Subcutaneous preadipocyte (primary cell): Measurements from ENCODE around the gene RIOK1. TPM values are rescaled to one million over a fixed set of nuclear protein-coding genes. Genes with fewer than 3 reads are reported as not detected.

Experiments
- total RNA-seq: library from RNA; depleted of rRNA; stranded (reverse); fragments of >200 nt; gene quantifications from 2 replicates; pipeline ENCODE4 v1.2.3, GENCODE V29; 2012

The RIOK1 gene
- 14.3 and 24.2 TPM in 2 replicates for total RNA-seq

DNA sequence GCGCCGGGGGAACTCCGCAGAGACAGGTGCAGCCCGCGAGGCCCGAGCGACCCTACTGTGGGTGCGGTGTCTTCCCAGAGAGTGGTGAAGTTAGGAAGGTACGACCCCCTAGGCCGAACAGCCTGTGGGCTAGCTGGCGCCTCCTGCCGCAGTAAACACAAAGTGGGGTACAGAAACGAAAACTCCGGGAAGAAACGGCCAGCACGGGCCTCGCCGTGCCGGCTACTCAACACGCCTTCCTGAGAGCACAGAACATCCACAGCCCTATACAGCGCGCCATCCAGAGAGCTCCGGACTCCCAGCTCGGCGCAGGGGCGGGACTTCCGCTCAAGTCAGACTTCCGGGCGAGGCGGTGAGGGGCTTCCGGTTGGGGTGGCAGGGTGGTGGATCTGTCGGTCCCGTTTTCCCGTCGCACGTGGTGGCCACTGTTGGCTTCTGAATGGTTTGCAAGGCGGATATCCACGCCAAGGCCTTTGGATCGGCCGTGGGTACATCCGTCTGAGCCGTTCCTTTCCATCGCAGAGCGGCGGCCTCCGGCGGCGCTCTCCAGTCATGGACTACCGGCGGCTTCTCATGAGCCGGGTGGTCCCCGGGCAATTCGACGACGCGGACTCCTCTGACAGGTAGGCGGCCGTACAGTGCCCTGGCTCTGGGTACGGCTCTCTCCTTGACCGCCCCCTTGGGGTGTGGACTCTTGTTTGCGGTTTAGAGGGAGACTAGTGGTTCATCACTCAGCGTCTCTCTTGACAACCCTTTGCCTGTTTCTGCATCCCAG is at the start of gene RIOK1, which contains the start of gene CAGE1:
Gene RIOK1 (plus strand): TSS at position 358 of the 775 bp plus-strand sequence. CDS start 195 bp downstream, at position 553.
Gene CAGE1 (minus strand): TSS at position 292 of the 775 bp plus-strand sequence. CDS start 2,569 bp downstream, outside the sequence.

Other genes starting within 250 kb of the RIOK1 start
- 74.2 and 120 TPM in 2 replicates for gene SSR1, start 76.6 kb upstream of the RIOK1 start, total RNA-seq
- under 0.01 and 0.20 TPM in 2 replicates for gene CAGE1, start 66 bp upstream of the RIOK1 start, total RNA-seq
- under 0.01 TPM in 2 replicates for gene DSP, start 151.9 kb downstream of the RIOK1 start, total RNA-seq
- gene SNRNP48, start 200.4 kb downstream of the RIOK1 start, total RNA-seq: 12.1 and 15.6 TPM in 2 replicates